Measurements from ENCODE around the gene ASIC4.

ASIC4 gene

DNA sequence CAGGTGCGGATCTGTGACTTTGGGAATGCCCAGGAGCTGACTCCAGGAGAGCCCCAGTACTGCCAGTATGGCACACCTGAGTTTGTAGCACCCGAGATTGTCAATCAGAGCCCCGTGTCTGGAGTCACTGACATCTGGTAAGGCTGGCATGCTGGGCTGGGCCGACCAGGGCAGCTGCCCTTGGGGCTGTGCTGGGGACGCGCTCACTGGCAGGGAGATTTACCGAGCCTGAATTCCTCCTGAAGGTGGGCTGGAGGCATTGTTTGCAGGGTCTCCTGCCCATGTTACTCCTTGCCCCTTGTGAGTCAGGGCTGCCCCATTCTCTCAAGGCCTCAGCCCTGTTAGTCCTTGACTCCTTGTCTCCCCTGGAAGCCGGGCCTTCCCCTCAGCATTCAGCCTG, 34.3 kb upstream of the ASIC4 start:
- DNase-seq (ENCODE audit: low spot score) = no peak
- TF ChIP-seq, protein P1, sequence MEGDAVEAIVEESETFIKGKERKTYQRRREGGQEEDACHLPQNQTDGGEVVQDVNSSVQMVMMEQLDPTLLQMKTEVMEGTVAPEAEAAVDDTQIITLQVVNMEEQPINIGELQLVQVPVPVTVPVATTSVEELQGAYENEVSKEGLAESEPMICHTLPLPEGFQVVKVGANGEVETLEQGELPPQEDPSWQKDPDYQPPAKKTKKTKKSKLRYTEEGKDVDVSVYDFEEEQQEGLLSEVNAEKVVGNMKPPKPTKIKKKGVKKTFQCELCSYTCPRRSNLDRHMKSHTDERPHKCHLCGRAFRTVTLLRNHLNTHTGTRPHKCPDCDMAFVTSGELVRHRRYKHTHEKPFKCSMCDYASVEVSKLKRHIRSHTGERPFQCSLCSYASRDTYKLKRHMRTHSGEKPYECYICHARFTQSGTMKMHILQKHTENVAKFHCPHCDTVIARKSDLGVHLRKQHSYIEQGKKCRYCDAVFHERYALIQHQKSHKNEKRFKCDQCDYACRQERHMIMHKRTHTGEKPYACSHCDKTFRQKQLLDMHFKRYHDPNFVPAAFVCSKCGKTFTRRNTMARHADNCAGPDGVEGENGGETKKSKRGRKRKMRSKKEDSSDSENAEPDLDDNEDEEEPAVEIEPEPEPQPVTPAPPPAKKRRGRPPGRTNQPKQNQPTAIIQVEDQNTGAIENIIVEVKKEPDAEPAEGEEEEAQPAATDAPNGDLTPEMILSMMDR (IDR thresholded peaks at IDR 0.05; ENCODE audit: extremely low read depth, insufficient read depth, missing control alignments) = no peak
- in situ Hi-C loops (cut with MboI; ENCODE audit: low pct_unique_long_range_greater_than_20kb, low sequenced_read_pairs, unreplicated experiment) = no loop called here

DNA sequence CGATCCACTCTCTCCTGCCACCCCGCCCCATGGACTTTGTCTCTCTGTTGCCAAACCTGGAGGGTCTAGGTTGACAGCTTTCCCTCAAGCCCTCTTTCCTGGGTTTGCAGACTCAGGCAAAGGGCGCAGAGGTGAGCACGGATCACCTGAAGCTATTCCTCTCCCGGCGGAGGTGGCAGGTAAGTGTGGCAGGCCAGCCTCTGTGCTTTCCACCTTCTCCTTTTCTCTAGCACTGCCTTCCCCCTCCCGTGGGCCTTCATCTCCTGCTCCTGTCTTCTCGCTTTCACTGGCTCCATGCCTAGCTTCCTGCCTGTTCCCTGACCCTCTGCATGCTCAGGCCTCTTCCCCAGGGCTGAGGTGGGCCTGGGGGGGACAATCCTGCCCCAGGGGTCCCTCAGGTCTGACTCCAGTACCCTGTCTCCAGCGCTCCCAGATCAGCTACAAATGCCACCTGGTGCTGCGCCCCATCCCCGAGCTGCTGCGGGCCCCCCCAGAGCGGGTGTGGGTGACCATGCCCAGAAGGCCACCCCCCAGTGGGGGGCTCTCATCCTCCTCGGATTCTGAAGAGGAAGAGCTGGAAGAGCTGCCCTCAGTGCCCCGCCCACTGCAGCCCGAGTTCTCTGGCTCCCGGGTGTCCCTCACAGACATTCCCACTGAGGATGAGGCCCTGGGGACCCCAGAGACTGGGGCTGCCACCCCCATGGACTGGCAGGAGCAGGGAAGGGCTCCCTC, 31.4 kb upstream of the ASIC4 start:
- TF ChIP-seq, protein P1 (IDR thresholded peaks at IDR 0.05; ENCODE audit: extremely low read depth, insufficient read depth, missing control alignments) = no peak
- in situ Hi-C loops (cut with MboI; ENCODE audit: low pct_unique_long_range_greater_than_20kb, low sequenced_read_pairs, unreplicated experiment) = no loop called here
- DNase-seq (ENCODE audit: low spot score) = no peak

- DNase-seq (ENCODE audit: low spot score) = no peak
- TF ChIP-seq, protein P1 (IDR thresholded peaks at IDR 0.05; ENCODE audit: extremely low read depth, insufficient read depth, missing control alignments) = no peak
- in situ Hi-C loops (cut with MboI; ENCODE audit: low pct_unique_long_range_greater_than_20kb, low sequenced_read_pairs, unreplicated experiment) = no loop called here
Measured at GRCh38 chr2:219483451-219484342, 30.6 kb upstream of the ASIC4 start.

GRCh38 chr2:219484343-219485200, 29.7 kb upstream of the ASIC4 start:
- TF ChIP-seq, protein P1 (IDR thresholded peaks at IDR 0.05; ENCODE audit: extremely low read depth, insufficient read depth, missing control alignments) = no peak
- no peak for DNase-seq (ENCODE audit: low spot score)
- in situ Hi-C loops (cut with MboI; ENCODE audit: low pct_unique_long_range_greater_than_20kb, low sequenced_read_pairs, unreplicated experiment) = no loop called here

- TF ChIP-seq, protein P1 (IDR thresholded peaks at IDR 0.05; ENCODE audit: extremely low read depth, insufficient read depth, missing control alignments) = no peak
- in situ Hi-C loops (cut with MboI; ENCODE audit: low pct_unique_long_range_greater_than_20kb, low sequenced_read_pairs, unreplicated experiment) = no loop called here
- no peak for DNase-seq (ENCODE audit: low spot score)
Measured at GRCh38 chr2:219485201-219485580, 29.1 kb upstream of the ASIC4 start.

DNA sequence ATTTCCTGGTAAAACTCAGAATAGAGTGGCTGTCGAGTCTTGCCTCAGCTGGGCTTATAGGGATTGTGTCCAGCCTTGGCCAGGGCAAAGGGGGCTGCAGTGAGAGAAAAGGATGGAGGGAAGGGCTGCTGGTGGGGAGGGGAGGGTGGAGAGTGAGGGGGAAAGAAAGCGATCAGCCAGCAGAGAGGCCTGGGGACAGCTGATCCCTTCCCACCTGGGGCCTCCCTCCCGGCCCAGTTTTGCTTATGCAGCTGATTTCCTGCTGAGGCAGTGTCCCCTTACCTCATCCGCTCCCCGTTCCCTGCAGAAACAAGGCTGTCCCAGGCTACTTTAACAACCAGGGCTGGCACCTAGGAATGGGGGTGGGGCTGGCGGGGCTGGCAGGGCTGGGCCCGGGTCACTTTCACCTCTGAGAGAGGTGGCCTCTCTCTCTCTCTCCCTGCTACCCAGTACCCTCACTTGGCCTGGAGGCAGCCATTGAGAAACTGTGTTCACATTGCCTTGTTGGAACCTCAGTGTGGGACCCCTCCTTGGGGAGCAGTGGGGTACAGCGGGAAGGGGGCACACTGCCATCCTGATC, 27.8 kb upstream of the ASIC4 start:
- TF ChIP-seq, protein P1 (IDR thresholded peaks at IDR 0.05; ENCODE audit: extremely low read depth, insufficient read depth, missing control alignments) = no peak
- in situ Hi-C loops (cut with MboI; ENCODE audit: low pct_unique_long_range_greater_than_20kb, low sequenced_read_pairs, unreplicated experiment) = no loop called here
- no peak for DNase-seq (ENCODE audit: low spot score)
